ENCODE measurements around the gene CCT6B.
"Not testable (repeated sequence)": the region's sequence is repeated elsewhere in the genome, so short reads cannot be mapped to it uniquely, and the experiment has no call there.

CCT6B gene, protein sequence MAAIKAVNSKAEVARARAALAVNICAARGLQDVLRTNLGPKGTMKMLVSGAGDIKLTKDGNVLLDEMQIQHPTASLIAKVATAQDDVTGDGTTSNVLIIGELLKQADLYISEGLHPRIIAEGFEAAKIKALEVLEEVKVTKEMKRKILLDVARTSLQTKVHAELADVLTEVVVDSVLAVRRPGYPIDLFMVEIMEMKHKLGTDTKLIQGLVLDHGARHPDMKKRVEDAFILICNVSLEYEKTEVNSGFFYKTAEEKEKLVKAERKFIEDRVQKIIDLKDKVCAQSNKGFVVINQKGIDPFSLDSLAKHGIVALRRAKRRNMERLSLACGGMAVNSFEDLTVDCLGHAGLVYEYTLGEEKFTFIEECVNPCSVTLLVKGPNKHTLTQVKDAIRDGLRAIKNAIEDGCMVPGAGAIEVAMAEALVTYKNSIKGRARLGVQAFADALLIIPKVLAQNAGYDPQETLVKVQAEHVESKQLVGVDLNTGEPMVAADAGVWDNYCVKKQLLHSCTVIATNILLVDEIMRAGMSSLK

DNA sequence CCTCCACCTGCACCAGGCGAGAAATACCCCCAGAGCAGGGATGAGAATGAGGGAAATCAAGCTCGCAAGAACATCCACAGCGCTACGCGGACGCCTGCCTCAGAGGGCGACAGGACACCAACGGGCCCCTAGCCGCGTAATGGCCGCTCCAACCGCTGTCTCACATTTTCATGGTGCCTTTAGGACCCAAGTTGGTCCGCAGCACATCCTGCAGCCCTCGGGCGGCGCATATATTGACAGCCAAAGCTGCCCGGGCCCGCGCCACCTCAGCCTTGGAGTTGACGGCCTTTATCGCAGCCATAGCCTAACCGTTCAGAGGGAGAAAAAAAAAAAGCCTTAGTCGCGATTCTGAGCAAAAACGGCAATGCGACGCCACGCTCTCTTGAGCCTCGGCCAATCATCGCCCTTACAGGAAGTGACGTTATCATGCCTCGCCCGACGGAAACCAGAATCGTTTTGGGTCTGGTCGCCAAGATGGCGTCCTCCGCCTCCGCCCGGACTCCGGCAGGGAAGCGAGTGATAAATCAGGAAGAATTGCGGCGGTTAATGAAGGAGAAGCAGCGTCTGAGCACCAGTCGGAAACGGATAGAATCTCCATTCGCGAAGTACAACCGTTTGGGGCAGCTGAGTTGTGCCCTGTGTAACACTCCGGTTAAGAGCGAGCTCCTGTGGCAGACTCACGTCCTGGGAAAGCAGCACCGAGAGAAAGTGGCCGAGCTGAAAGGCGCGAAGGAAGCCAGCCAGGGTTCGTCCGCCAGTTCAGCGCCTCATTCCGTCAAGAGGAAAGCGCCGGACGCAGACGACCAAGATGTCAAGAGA lies at the start of gene CCT6B, which contains the start of gene ZNF830:
Gene CCT6B, minus strand, starts transcription at position 368 of the 819 bp plus-strand sequence. Its CDS starts 67 bp downstream, at position 301.
Gene ZNF830, plus strand, starts transcription at position 448 of the 819 bp plus-strand sequence. Its CDS starts 27 bp downstream, at position 475.
- Histone ChIP-seq H3K9ac (ENCODE audit: low read depth, low read length) (peak within 1 kb of the TSS; percentile 96), H3K27me3 (ENCODE audit: control insufficient read depth, insufficient read depth, low read length) (peaks cover 14% of the 10 kb centered on the region), H3K9me3 (ENCODE audit: control insufficient read depth, insufficient read depth, low read length) (no peaks in the 10 kb centered on the region), H3K36me3 (ENCODE audit: control insufficient read depth, insufficient read depth, low read length) (peaks cover 24% of the 10 kb centered on the region), H3K4me1 (ENCODE audit: control insufficient read depth, insufficient read depth, low read length) (peaks cover 8% of the 10 kb centered on the region; the same call in 1 of the 2 replicates), H3K27ac (ENCODE audit: low read depth, low read length) (peak within 1 kb of the TSS; percentile 93), H3K4me3 (ENCODE audit: low read depth, low read length) (peak within 1 kb of the TSS; percentile 98)

DNA sequence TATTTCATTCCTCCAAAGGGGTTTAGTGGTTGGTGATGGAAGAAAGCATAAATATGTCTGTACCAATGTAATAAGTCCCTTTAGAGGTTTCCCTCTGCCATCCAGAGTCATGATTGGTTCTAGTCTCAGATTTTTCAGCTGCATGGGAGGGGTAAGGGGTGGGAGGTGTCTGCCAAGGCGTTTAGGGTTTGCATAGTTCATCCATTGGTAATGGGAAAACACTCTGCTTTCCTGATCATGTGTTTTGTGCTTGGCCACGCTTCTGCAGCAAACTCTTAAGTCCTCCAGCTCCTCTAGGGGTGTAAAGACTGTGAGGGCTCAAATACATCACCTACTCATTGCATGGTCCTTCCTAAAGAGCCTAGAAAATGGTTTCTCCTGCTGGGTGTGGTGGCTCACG lies 48.8 kb upstream of the CCT6B start:
- Histone ChIP-seq H3K9me3 (ENCODE audit: control insufficient read depth, insufficient read depth, low read length) (no peaks in the 10 kb centered on the region), H3K36me3 (ENCODE audit: control insufficient read depth, insufficient read depth, low read length) (peaks cover 41% of the 10 kb centered on the region), H3K27ac (ENCODE audit: low read depth, low read length) (no peak overlapping the region), H3K4me1 (ENCODE audit: control insufficient read depth, insufficient read depth, low read length) (no peaks in the 10 kb centered on the region; the same call in 1 of the 2 replicates), H3K9ac (ENCODE audit: low read depth, low read length) (no peak overlapping the region), H3K27me3 (ENCODE audit: control insufficient read depth, insufficient read depth, low read length) (no peaks in the 10 kb centered on the region), H3K4me3 (ENCODE audit: low read depth, low read length) (no peak overlapping the region)

DNA sequence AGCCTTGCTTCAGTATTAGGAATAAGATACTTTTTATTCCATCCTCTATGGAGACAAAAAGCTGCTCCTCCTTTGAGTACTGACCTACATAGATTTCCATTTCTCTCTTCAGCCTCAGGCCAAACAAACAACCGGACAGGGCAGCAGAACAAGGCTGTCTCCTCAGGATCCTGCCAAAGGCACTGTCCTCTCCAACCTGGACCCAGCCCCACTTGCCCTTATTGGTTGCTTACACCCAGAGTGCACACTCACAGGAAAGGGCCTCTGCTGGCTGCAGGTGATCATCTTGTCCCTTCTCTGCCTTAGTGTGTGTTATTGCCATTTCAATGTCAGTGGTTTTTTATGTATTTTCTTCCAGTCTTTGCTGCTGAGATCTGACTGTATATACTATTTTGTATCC lies 45.7 kb upstream of the CCT6B start:
- H3K9ac ChIP-seq (ENCODE audit: low read depth, low read length), result no peak overlapping the region
- H3K36me3 ChIP-seq (ENCODE audit: control insufficient read depth, insufficient read depth, low read length), result peaks cover 68% of the 10 kb centered on the region
- no peak overlapping the region for H3K4me3 ChIP-seq (ENCODE audit: low read depth, low read length)

DNA sequence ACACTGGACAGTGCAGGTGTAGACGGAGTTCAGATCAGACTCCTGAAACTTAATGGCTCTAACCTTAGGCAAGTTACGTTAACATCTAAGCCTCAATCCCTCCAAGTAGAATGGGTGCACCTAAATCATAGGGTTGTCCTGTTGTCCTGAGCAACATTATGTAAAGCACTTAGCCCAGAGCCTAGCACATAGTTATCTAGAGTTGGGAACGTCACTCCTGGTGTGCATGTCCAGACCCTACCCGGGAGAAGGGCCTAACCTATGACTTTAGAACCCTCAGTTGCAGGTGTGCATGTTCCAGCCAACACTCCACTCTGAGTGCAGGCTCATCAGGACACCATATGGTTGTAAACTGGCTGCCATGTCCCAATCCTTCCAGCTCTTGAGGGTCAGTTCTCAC lies 45.1 kb upstream of the CCT6B start:
- Histone ChIP-seq H3K9ac (ENCODE audit: low read depth, low read length) (no peak overlapping the region), H3K27ac (ENCODE audit: low read depth, low read length) (no peak overlapping the region), H3K9me3 (ENCODE audit: control insufficient read depth, insufficient read depth, low read length) (no peaks in the 10 kb centered on the region), H3K4me1 (ENCODE audit: control insufficient read depth, insufficient read depth, low read length) (no peaks in the 10 kb centered on the region), H3K36me3 (ENCODE audit: control insufficient read depth, insufficient read depth, low read length) (peaks cover 74% of the 10 kb centered on the region), H3K4me3 (ENCODE audit: low read depth, low read length) (no peak overlapping the region), H3K27me3 (ENCODE audit: control insufficient read depth, insufficient read depth, low read length) (no peaks in the 10 kb centered on the region)

More for the DNA sequence above, 45.7 kb upstream of the CCT6B start:
- Histone ChIP-seq H3K27ac (ENCODE audit: low read depth, low read length) (no peak overlapping the region), H3K9me3 (ENCODE audit: control insufficient read depth, insufficient read depth, low read length) (no peaks in the 10 kb centered on the region), H3K27me3 (ENCODE audit: control insufficient read depth, insufficient read depth, low read length) (no peaks in the 10 kb centered on the region), H3K4me1 (ENCODE audit: control insufficient read depth, insufficient read depth, low read length) (no peaks in the 10 kb centered on the region; the same call in 1 of the 2 replicates)

DNA sequence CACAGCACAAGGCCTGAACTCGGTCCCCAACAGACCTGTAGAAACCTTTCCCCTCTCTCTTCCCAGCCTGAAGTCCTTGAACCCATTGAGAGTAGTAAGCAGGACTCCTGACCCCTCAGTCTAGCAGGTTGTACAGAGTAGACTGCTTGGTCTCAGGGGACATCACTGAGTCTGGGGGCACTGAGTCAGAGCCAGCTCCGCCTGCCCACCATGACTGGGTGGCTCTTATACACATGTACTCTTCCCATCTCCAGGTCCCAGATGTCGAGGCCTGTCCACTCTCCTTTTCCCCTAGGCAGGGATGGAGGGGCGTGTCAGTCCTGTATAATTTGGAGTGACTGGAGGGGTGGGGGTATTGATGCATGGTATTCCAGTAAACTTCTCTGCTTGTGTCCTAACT lies 42.5 kb upstream of the CCT6B start:
- no peak overlapping the region for H3K4me3 ChIP-seq (ENCODE audit: low read depth, low read length)
- H3K36me3 ChIP-seq (ENCODE audit: control insufficient read depth, insufficient read depth, low read length), result peaks cover 93% of the 10 kb centered on the region
- H3K9ac ChIP-seq (ENCODE audit: low read depth, low read length), result no peak overlapping the region
- H3K27ac ChIP-seq (ENCODE audit: low read depth, low read length), result no peak overlapping the region
- H3K27me3 ChIP-seq (ENCODE audit: control insufficient read depth, insufficient read depth, low read length), result no peaks in the 10 kb centered on the region
- H3K4me1 ChIP-seq (ENCODE audit: control insufficient read depth, insufficient read depth, low read length), result no peaks in the 10 kb centered on the region
- H3K9me3 ChIP-seq (ENCODE audit: control insufficient read depth, insufficient read depth, low read length), result no peaks in the 10 kb centered on the region

DNA sequence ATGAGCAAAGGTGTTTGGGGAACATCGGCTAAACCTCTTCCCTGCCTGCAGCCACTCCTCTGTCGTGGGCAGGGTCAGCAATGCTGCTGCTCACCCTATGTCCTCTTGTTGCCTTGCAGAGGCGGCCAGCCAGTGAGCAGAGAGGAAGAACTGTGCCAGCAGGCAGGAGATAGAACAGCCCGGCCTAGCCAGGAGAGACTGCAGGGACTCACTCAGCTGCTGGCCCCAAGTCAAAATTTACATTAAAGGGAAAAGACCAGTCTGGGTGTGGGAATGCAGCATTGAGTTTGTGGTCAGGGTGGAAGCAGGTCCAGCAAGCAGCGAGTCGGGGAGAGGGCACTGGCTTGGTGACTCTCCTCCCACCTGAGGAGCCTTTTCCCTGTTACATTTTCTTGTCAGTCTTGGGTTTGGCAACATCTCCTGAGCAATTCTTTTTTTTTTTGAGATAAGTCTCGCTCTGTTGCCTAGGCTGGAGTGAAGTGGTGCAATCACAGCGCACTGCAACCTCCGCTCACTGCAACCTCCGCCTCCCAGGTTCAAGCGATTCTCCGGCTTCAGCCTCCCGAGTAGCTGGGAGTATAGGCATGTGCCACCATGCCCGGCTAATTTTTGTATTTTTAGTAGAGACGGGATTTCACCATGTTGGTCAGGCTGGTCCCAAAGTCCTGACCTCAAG lies 41.8 kb upstream of the CCT6B start:
- no peak overlapping the region for H3K27ac ChIP-seq (ENCODE audit: low read depth, low read length)
- no peaks in the 10 kb centered on the region for H3K4me1 ChIP-seq (ENCODE audit: control insufficient read depth, insufficient read depth, low read length)
- H3K9me3 ChIP-seq (ENCODE audit: control insufficient read depth, insufficient read depth, low read length), result no peaks in the 10 kb centered on the region
- H3K36me3 ChIP-seq (ENCODE audit: control insufficient read depth, insufficient read depth, low read length), result peaks cover 98% of the 10 kb centered on the region
- no peak overlapping the region for H3K9ac ChIP-seq (ENCODE audit: low read depth, low read length)
- no peak overlapping the region for H3K4me3 ChIP-seq (ENCODE audit: low read depth, low read length)
- H3K27me3 ChIP-seq (ENCODE audit: control insufficient read depth, insufficient read depth, low read length), result no peaks in the 10 kb centered on the region

DNA sequence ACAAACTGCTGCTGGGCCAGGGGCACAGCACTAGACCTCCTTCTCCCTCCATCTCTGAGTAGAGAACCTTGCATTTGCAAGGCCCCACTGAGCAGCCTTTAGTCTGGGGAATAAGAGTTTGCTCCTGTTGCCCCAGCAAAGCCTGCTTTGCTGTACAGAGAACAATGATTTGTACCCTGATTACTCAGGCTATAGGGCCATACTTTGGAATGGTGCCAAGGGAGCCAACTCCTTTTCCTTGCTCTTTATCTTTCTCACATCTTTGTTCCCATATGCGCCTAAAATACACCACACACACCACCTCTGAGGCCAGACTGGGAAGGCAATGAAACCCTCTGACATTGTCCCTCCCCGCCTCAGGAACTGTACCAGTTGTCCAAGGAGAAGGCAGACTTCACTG lies 40.3 kb upstream of the CCT6B start:
- Histone ChIP-seq H3K4me1 (ENCODE audit: control insufficient read depth, insufficient read depth, low read length) (no peaks in the 10 kb centered on the region), H3K4me3 (ENCODE audit: low read depth, low read length) (no peak overlapping the region), H3K27me3 (ENCODE audit: control insufficient read depth, insufficient read depth, low read length) (no peaks in the 10 kb centered on the region), H3K9ac (ENCODE audit: low read depth, low read length) (no peak overlapping the region), H3K27ac (ENCODE audit: low read depth, low read length) (no peak overlapping the region), H3K9me3 (ENCODE audit: control insufficient read depth, insufficient read depth, low read length) (no peaks in the 10 kb centered on the region), H3K36me3 (ENCODE audit: control insufficient read depth, insufficient read depth, low read length) (peaks cover 98% of the 10 kb centered on the region)

DNA sequence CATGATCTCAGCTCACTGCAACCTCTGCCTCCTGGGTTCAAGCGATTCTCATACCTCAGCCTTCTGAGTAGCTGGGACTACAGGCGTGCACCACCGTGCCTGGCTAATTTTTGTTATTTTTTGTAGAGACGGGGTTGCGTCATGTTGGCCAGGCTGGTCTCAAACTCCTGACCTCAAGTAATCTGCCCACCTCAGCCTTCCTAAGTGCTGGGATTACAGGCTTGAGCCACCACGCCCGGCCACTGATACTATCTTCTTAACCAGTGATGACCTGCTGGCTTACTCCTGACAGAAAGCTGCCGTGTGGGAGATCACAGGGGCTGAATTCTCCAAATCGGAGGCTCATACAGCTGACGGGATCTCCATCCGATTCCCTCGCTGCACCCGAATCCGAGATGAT lies 39.7 kb upstream of the CCT6B start:
- not testable (repeated sequence) for H3K27ac ChIP-seq (ENCODE audit: low read depth, low read length); H3K27me3 ChIP-seq (ENCODE audit: control insufficient read depth, insufficient read depth, low read length); H3K9ac ChIP-seq (ENCODE audit: low read depth, low read length); H3K4me1 ChIP-seq (ENCODE audit: control insufficient read depth, insufficient read depth, low read length); H3K9me3 ChIP-seq (ENCODE audit: control insufficient read depth, insufficient read depth, low read length); H3K4me3 ChIP-seq (ENCODE audit: low read depth, low read length)
- H3K36me3 ChIP-seq (ENCODE audit: control insufficient read depth, insufficient read depth, low read length), result peaks cover 98% of the 10 kb centered on the region

DNA sequence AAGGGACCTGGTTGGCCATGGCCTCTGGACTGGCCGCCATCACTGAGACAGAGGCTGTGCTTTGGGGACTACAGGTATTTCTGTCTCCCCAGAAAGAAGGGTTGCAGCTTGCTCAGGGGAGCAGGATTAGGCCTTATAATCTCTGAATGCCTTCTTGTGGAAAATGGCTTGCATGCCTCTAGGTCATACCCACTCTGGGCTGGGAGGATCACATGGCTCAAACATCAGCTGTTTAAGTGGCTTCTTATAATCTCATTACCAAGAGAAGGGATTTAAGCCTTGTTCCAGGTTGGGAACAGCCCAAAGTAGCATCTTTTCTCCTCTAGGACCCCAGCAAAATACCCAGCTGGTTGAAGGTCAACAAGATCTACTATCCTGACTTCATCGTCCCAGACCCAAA lies 38.2 kb upstream of the CCT6B start:
- Histone ChIP-seq H3K27me3 (ENCODE audit: control insufficient read depth, insufficient read depth, low read length) (no peaks in the 10 kb centered on the region), H3K4me3 (ENCODE audit: low read depth, low read length) (no peak overlapping the region), H3K27ac (ENCODE audit: low read depth, low read length) (no peak overlapping the region), H3K36me3 (ENCODE audit: control insufficient read depth, insufficient read depth, low read length) (peaks cover 98% of the 10 kb centered on the region), H3K9ac (ENCODE audit: low read depth, low read length) (no peak overlapping the region), H3K4me1 (ENCODE audit: control insufficient read depth, insufficient read depth, low read length) (no peaks in the 10 kb centered on the region), H3K9me3 (ENCODE audit: control insufficient read depth, insufficient read depth, low read length) (no peaks in the 10 kb centered on the region)

DNA sequence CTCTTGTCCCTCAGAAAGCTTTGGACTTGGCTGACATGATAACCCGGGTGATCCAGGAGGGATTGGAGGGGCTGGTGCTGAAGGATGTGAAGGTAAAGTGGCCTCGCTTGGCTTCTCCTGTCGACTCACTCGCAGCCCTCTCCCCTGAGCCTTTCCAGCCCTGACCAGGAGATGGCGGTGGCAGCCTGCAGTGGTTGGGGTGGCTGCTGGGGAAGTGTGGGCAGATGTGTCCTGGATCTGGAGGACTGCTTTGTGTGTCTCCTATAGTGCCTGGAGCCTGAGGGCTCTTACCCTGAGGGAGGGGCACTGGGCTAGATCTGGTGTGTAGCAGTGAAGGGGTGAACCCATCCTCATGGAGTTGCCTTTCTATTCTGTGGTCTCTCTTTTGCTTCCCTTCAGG lies 36.9 kb upstream of the CCT6B start:
- H3K4me3 ChIP-seq (ENCODE audit: low read depth, low read length), result no peak overlapping the region
- H3K9me3 ChIP-seq (ENCODE audit: control insufficient read depth, insufficient read depth, low read length), result no peaks in the 10 kb centered on the region
- no peaks in the 10 kb centered on the region for H3K27me3 ChIP-seq (ENCODE audit: control insufficient read depth, insufficient read depth, low read length)
- H3K4me1 ChIP-seq (ENCODE audit: control insufficient read depth, insufficient read depth, low read length), result no peaks in the 10 kb centered on the region
- no peak overlapping the region for H3K9ac ChIP-seq (ENCODE audit: low read depth, low read length)
- H3K36me3 ChIP-seq (ENCODE audit: control insufficient read depth, insufficient read depth, low read length), result peaks cover 98% of the 10 kb centered on the region
- H3K27ac ChIP-seq (ENCODE audit: low read depth, low read length), result no peak overlapping the region
